Keratinocyte (primary cell): ENCODE results near the gene RAB3A. TPM values are rescaled to one million over a fixed set of nuclear protein-coding genes. Genes with fewer than 3 reads are reported as not detected.
A peak's percentile ranks its signal among the peaks of the same experiment; 100 is the strongest.

Source experiments
- DNase-seq: peaks from one replicate; pipeline ENCODE4 v3.0.0-alpha.2; 2011; ENCODE audit warnings: low read depth, missing footprints, low spot score
- FAIRE-seq: peaks from 2 replicates; lab custom pipeline; 2011; peaks lifted over from hg19 to GRCh38; lab: Jason Lieb, UNC
- H2AFZ ChIP-seq: 2 replicates; pipeline ENCODE4 v1.6.0; 2012; ENCODE audit warnings: low read length, control low read depth, inconsistent platforms; ENCODE audit not compliant: control insufficient read depth
- H3K27ac ChIP-seq: 2 replicates; pipeline ENCODE4 v1.5.1; 2011; ENCODE audit warnings: low read length; ENCODE audit not compliant: control insufficient read depth, insufficient read depth
- H3K27me3 ChIP-seq: 3 replicates; pipeline ENCODE4 v1.6.0; 2011; ENCODE audit warnings: low read length; ENCODE audit not compliant: control insufficient read depth, insufficient read depth; ENCODE audit errors: extremely low read depth
- H3K36me3 ChIP-seq, 2 experiments: 2 replicates in 1 of 2; 3 replicates in 1 of 2; pipeline ENCODE4 v1.5.1; 2011; ENCODE audit warnings: low read length in 2 of 2, mild to moderate bottlenecking in 1 of 2; ENCODE audit not compliant: control insufficient read depth in 2 of 2, insufficient read depth in 2 of 2; ENCODE audit errors: extremely low read depth in 1 of 2
- H3K4me1 ChIP-seq: 3 replicates; pipeline ENCODE4 v1.5.1; 2011; ENCODE audit warnings: low read length; ENCODE audit not compliant: control insufficient read depth, insufficient read depth; ENCODE audit errors: extremely low read depth
- H3K4me2 ChIP-seq: 3 replicates; pipeline ENCODE4 v1.6.0; 2011; ENCODE audit warnings: low read depth, low read length; ENCODE audit not compliant: control insufficient read depth, insufficient read depth; ENCODE audit errors: extremely low read depth
- H3K4me3 ChIP-seq, 3 experiments: fragments of 200-600 bp in 1 of 3; sonication (generic) in 1 of 3; 2 replicates in 2 of 3; 3 replicates in 1 of 3; pipeline ENCODE4 v1.5.1; 2011 to 2016; ENCODE audit warnings: low read length in 3 of 3, mild to moderate bottlenecking in 3 of 3, control low read depth in 2 of 3, inconsistent platforms in 1 of 3, low read depth in 1 of 3, mixed read lengths in 1 of 3, mixed run types in 1 of 3, moderate library complexity in 1 of 3; ENCODE audit not compliant: control insufficient read depth in 2 of 3, insufficient read depth in 2 of 3; ENCODE audit errors: extremely low read depth in 1 of 3
- H3K79me2 ChIP-seq: 2 replicates; pipeline ENCODE4 v1.6.0; 2012; ENCODE audit warnings: low read length; ENCODE audit not compliant: control insufficient read depth, insufficient read depth
- H3K9ac ChIP-seq: 3 replicates; pipeline ENCODE4 v1.6.0; 2011; ENCODE audit warnings: low read length; ENCODE audit not compliant: control insufficient read depth, insufficient read depth; ENCODE audit errors: extremely low read depth
- H3K9me1 ChIP-seq: 3 replicates; pipeline ENCODE4 v1.6.0; 2011; ENCODE audit warnings: low read length; ENCODE audit not compliant: control insufficient read depth, insufficient read depth; ENCODE audit errors: extremely low read depth
- H3K9me3 ChIP-seq: 2 replicates; pipeline ENCODE4 v1.5.1; 2012; ENCODE audit warnings: low read depth, low read length; ENCODE audit not compliant: control insufficient read depth
- H4K20me1 ChIP-seq: 3 replicates; pipeline ENCODE4 v1.6.0; 2011; ENCODE audit warnings: low read length; ENCODE audit not compliant: control insufficient read depth, insufficient read depth; ENCODE audit errors: extremely low read depth
- CTCF ChIP-seq, 3 experiments: IDR thresholded peaks in 1 of 3; conservative IDR thresholded peaks in 1 of 3; optimal IDR thresholded peaks in 1 of 3; 2 replicates in 2 of 3; 3 replicates in 1 of 3; pipeline versions ENCODE3 to v1.5.1; 2011; ENCODE audit warnings: low read length in 3 of 3, mild to moderate bottlenecking in 3 of 3, moderate library complexity in 2 of 3, control low read depth in 1 of 3, inconsistent platforms in 1 of 3; ENCODE audit not compliant: insufficient read depth in 2 of 3; ENCODE audit errors: extremely low read depth in 1 of 3
- EZH2 ChIP-seq: IDR thresholded peaks from one replicate; pipeline ENCODE4 v1.6.1; 2012; ENCODE audit warnings: inconsistent platforms, mild to moderate bottlenecking, low read length, moderate library complexity
- dilution Hi-C: fragments of 300-500 bp; cut with MboI; formaldehyde crosslinking; loops from one replicate; pipeline ENCODE4 v1.7.0; 2020; ENCODE audit warnings: low sequenced_read_pairs; ENCODE audit not compliant: extremely low pct_ligation_motif_present
- polyA plus RNA-seq, 5 experiments: library from polyadenylated mRNA; depleted of rRNA in 3 of 5; stranded (reverse) in 3 of 5; stranded (forward) in 1 of 5; unstranded in 1 of 5; fragments of >200 nt; gene quantifications; 1 replicate in 1 of 5; 2 replicates in 3 of 5; 3 replicates in 1 of 5; pipeline versions ENCODE4 v1.2.1 to v1.2.3, GENCODE V29; 2011 to 2012; ENCODE audit warnings: missing spikeins in 2 of 5, low read depth in 1 of 5, low replicate concordance in 1 of 5

The RAB3A gene
- polyA plus RNA-seq, 1 donor (not counting 4 experiments of a cell fraction or from before 2014, with no cell fraction given), result 0.56 TPM

GRCh38 chr19:18223860-18224524, 20.1 kb upstream of the RAB3A start:
- H3K9me1 ChIP-seq, result no peaks in the 10 kb centered on the region
- dilution Hi-C loops, result no loop called here
- H3K4me3 ChIP-seq, result peak overlapping the region in 2 of 3 experiments; percentile 12 to 46
- no peaks in the 10 kb centered on the region for H3K9me3 ChIP-seq
- H3K4me2 ChIP-seq, result peak overlapping the region; percentile 74
- no peaks in the 10 kb centered on the region for H3K79me2 ChIP-seq
- H2AFZ ChIP-seq, result peak overlapping the region; percentile 62
- H3K27ac ChIP-seq, result no peak overlapping the region
- H3K36me3 ChIP-seq, result no peaks in the 10 kb centered on the region
- TF ChIP-seq CTCF (optimal IDR thresholded peaks at IDR 0.05 in 1 of 3, IDR thresholded peaks at IDR 0.05 in 1 of 3, conservative IDR thresholded peaks at IDR 0.05 in 1 of 3; ENCODE audit: extremely low read depth in 1 of 3, insufficient read depth in 2 of 3, low read length in 3 of 3) (no peak), EZH2 (no peak)
- H3K27me3 ChIP-seq, result peaks cover 31% of the 10 kb centered on the region
- H3K4me1 ChIP-seq, result peaks cover 7% of the 10 kb centered on the region
- H3K9ac ChIP-seq, result no peak overlapping the region
- no peak for DNase-seq
- no peak for FAIRE-seq
- no peaks in the 10 kb centered on the region for H4K20me1 ChIP-seq

GRCh38 chr19:18221815-18222725, 18.2 kb upstream of the RAB3A start:
- TF ChIP-seq CTCF (optimal IDR thresholded peaks at IDR 0.05 in 1 of 3, IDR thresholded peaks at IDR 0.05 in 1 of 3, conservative IDR thresholded peaks at IDR 0.05 in 1 of 3; ENCODE audit: extremely low read depth in 1 of 3, insufficient read depth in 2 of 3, low read length in 3 of 3) (no peak), EZH2 (no peak)
- Histone ChIP-seq H3K4me2 (no peak overlapping the region), H4K20me1 (no peaks in the 10 kb centered on the region), H3K79me2 (no peaks in the 10 kb centered on the region), H3K9ac (no peak overlapping the region), H3K36me3 (no peaks in the 10 kb centered on the region), H3K27ac (no peak overlapping the region), H3K27me3 (peaks cover 31% of the 10 kb centered on the region), H3K9me1 (no peaks in the 10 kb centered on the region), H3K9me3 (no peaks in the 10 kb centered on the region), H2AFZ (no peak overlapping the region), H3K4me3 (no peak overlapping the region), H3K4me1 (peaks cover 7% of the 10 kb centered on the region)
- dilution Hi-C loops, result no loop called here
- DNase-seq (no peak), FAIRE-seq (no peak)
